Naive thymus-derived CD4-positive, alpha-beta T cell (primary cell): ENCODE measurements around the gene LHFPL2. TPM values are rescaled to one million over a fixed set of nuclear protein-coding genes. Genes with fewer than 3 reads are reported as not detected.
A peak's percentile ranks its signal among the peaks of the same experiment; 100 is the strongest.

ENCODE experiments used
- ATAC-seq: fragments of 150-1000 bp; cut with Tn5 transposase; 2 replicates; pipeline ENCODE4 v1.10.0; 2021; ENCODE audit warnings: mild to moderate bottlenecking, moderate library complexity
- CTCF ChIA-PET: fragments of 350-600 bp; sonication (Branson Sonifier 250); formaldehyde crosslinking; loops from one replicate; lab custom pipeline; 2021; ENCODE audit warnings: antibody characterized with exemption; lab: Charles Lee
- POLR2A ChIA-PET: fragments of 350-600 bp; sonication (Branson Sonifier 250); formaldehyde crosslinking; loops from one replicate; lab custom pipeline; 2021; ENCODE audit warnings: antibody characterized with exemption, inconsistent platforms; lab: Charles Lee
- DNase-seq, 9 donors: peaks; one replicate each; pipeline versions ENCODE4 v3.0.0 to v3.0.0-alpha.2; 2020 to 2022; ENCODE audit warnings: mixed read lengths in 1 of 9
- H3K27ac ChIP-seq: one replicate; pipeline ENCODE4 v1.7.0; 2013; ENCODE audit warnings: mild to moderate bottlenecking, low read depth, low read length, moderate library complexity
- H3K27me3 ChIP-seq, 2 donors: one replicate each; pipeline ENCODE4 v1.7.0; 2013; ENCODE audit warnings: low read length in 2 of 2, mild to moderate bottlenecking in 2 of 2, moderate library complexity in 2 of 2; ENCODE audit not compliant: control insufficient read depth in 2 of 2, insufficient read depth in 2 of 2
- H3K36me3 ChIP-seq, 3 experiments: 1 replicate in 2 of 3; 2 replicates in 1 of 3; pipeline ENCODE4 v1.7.0; 2013; ENCODE audit warnings: low read length in 3 of 3, mild to moderate bottlenecking in 3 of 3, moderate library complexity in 1 of 3; ENCODE audit not compliant: insufficient read depth in 3 of 3, control insufficient read depth in 2 of 3
- H3K4me1 ChIP-seq, 2 donors: one replicate each; pipeline ENCODE4 v1.7.0; 2013; ENCODE audit warnings: low read length in 2 of 2, mild to moderate bottlenecking in 2 of 2, moderate library complexity in 1 of 2; ENCODE audit not compliant: control insufficient read depth in 2 of 2, insufficient read depth in 2 of 2
- H3K4me3 ChIP-seq: 2 replicates; pipeline ENCODE4 v1.7.0; 2013; ENCODE audit warnings: mild to moderate bottlenecking, low read length
- H3K9me3 ChIP-seq, 3 experiments: 1 replicate in 2 of 3; 2 replicates in 1 of 3; pipeline ENCODE4 v1.7.0; 2013; ENCODE audit warnings: low read length in 3 of 3; ENCODE audit not compliant: control insufficient read depth in 2 of 3
- H3K27ac Mint-ChIP-seq, 9 donors: one replicate each; pipeline ENCODE4 v1.8.0; 2020 to 2022; ENCODE audit warnings: mixed read lengths in 9 of 9, mild to moderate bottlenecking in 8 of 9, moderate library complexity in 5 of 9, inconsistent platforms in 2 of 9
- H3K27me3 Mint-ChIP-seq, 5 donors: one replicate each; pipeline ENCODE4 v1.8.0; 2021 to 2022; ENCODE audit warnings: mixed read lengths in 5 of 5, mild to moderate bottlenecking in 1 of 5
- H3K36me3 Mint-ChIP-seq, 5 donors: one replicate each; pipeline ENCODE4 v1.8.0; 2020 to 2022; ENCODE audit warnings: mixed read lengths in 5 of 5, mild to moderate bottlenecking in 3 of 5, inconsistent platforms in 1 of 5
- H3K4me1 Mint-ChIP-seq, 7 donors: one replicate each; pipeline ENCODE4 v1.8.0; 2020 to 2022; ENCODE audit warnings: mixed read lengths in 7 of 7, mild to moderate bottlenecking in 3 of 7, inconsistent platforms in 1 of 7
- H3K4me3 Mint-ChIP-seq, 10 donors: one replicate each; pipeline ENCODE4 v1.8.0; 2020 to 2022; ENCODE audit warnings: mild to moderate bottlenecking in 10 of 10, mixed read lengths in 10 of 10, moderate library complexity in 6 of 10, inconsistent platforms in 2 of 10
- H3K9me3 Mint-ChIP-seq, 11 donors: one replicate each; pipeline ENCODE4 v1.8.0; 2020 to 2022; ENCODE audit warnings: mixed read lengths in 11 of 11, mild to moderate bottlenecking in 4 of 11, inconsistent platforms in 1 of 11, moderate library complexity in 1 of 11
- intact Hi-C, 2 donors: fragments of 100-400 bp; cut with micrococcal nuclease; formaldehyde crosslinking; loops; one replicate each; pipeline ENCODE4 v1.15.1; 2023
- polyA plus RNA-seq, 2 donors: library from polyadenylated mRNA; unstranded; fragments of 300-500 nt; fragmentation: Illumina TruSeq; gene quantifications; one replicate each; pipeline ENCODE4 v1.2.3, GENCODE V29; 2021
- total RNA-seq, 6 experiments: library from RNA in 5 of 6; stranded (reverse) in 5 of 6; gene quantifications; 1 replicate in 5 of 6; 2 replicates in 1 of 6; pipeline ENCODE4 v1.2.3 and lab custom pipeline; 2021 to 2026

The LHFPL2 gene
- total and polyA plus RNA-seq, 7 experiments from 2014 or later, result 0.37 to 2.9 (median 1.3) TPM; not detected in 1

- Histone ChIP-seq H3K36me3 (no peaks in the 10 kb centered on the region), H3K4me1 (no peaks in the 10 kb centered on the region), H3K4me3 (no peak overlapping the region), H3K27me3 (no peaks in the 10 kb centered on the region), H3K9me3 (no peaks in the 10 kb centered on the region), H3K27ac (no peak overlapping the region)
- Mint-ChIP-seq H3K27me3 (peaks cover 0 to 4% (median 4%) of the 10 kb centered on the region in 5 donors), H3K9me3 (peaks cover 0 to 3% (median 0%) of the 10 kb centered on the region in 11 donors), H3K4me1 (no peaks in the 10 kb centered on the region), H3K36me3 (no peaks in the 10 kb centered on the region), H3K27ac (no peak overlapping the region), H3K4me3 (no peak overlapping the region)
- POLR2A ChIA-PET, result no interaction called here
- ATAC-seq (no peak), DNase-seq (no peak)
- CTCF ChIA-PET, result interaction anchor here (0.6 kb wide), 1 partner anchor 153 kb away, joined by 3 read pairs; no protein-coding TSS in a partner anchor
- intact Hi-C loops, result no loop called here
Observed at GRCh38 chr5:78576376-78576775, 72.2 kb downstream of the LHFPL2 start.

- H3K27me3 Mint-ChIP-seq, result peaks cover 4 to 9% (median 5%) of the 10 kb centered on the region in 5 donors
- ChIA-PET CTCF (no interaction called here), POLR2A (interaction anchor here (0.6 kb wide), 1 partner anchor 9 kb away, joined by 3 read pairs; no protein-coding TSS in a partner anchor)
- Histone ChIP-seq H3K27me3 (no peaks in the 10 kb centered on the region), H3K4me3 (no peak overlapping the region), H3K4me1 (no peaks in the 10 kb centered on the region), H3K9me3 (no peaks in the 10 kb centered on the region), H3K36me3 (no peaks in the 10 kb centered on the region), H3K27ac (no peak overlapping the region)
- intact Hi-C loops, result no loop called here
- H3K27ac Mint-ChIP-seq, result no peak overlapping the region
- no peaks in the 10 kb centered on the region for H3K36me3 Mint-ChIP-seq
- DNase-seq (no peak), ATAC-seq (no peak)
- no peaks in the 10 kb centered on the region for H3K9me3 Mint-ChIP-seq
- no peaks in the 10 kb centered on the region for H3K4me1 Mint-ChIP-seq
- no peak overlapping the region for H3K4me3 Mint-ChIP-seq
Observed at GRCh38 chr5:78574731-78575161, 73.8 kb downstream of the LHFPL2 start.

GRCh38 chr5:78574131-78574673, 74.4 kb downstream of the LHFPL2 start:
- Histone ChIP-seq H3K4me3 (no peak overlapping the region), H3K9me3 (no peaks in the 10 kb centered on the region), H3K27ac (no peak overlapping the region), H3K4me1 (no peaks in the 10 kb centered on the region), H3K27me3 (no peaks in the 10 kb centered on the region), H3K36me3 (no peaks in the 10 kb centered on the region)
- Mint-ChIP-seq H3K27ac (no peak overlapping the region), H3K4me3 (no peak overlapping the region), H3K9me3 (no peaks in the 10 kb centered on the region), H3K36me3 (no peaks in the 10 kb centered on the region), H3K4me1 (no peaks in the 10 kb centered on the region), H3K27me3 (peaks cover 4 to 9% (median 6%) of the 10 kb centered on the region in 5 donors)
- peak; percentile 40 for ATAC-seq
- ChIA-PET POLR2A (interaction anchor here (0.6 kb wide), 1 partner anchor 8 kb away, joined by 3 read pairs; no protein-coding TSS in a partner anchor), CTCF (no interaction called here)
- no peak for DNase-seq
- intact Hi-C loops, result no loop called here

- H3K4me1 ChIP-seq, result no peaks in the 10 kb centered on the region
- ATAC-seq (peak; percentile 42), DNase-seq (no peak)
- intact Hi-C loops, result no loop called here
- ChIA-PET CTCF (no interaction called here), POLR2A (no interaction called here)
- H3K36me3 Mint-ChIP-seq, result no peaks in the 10 kb centered on the region
- H3K27me3 Mint-ChIP-seq, result peaks cover 4 to 10% (median 7%) of the 10 kb centered on the region in 5 donors
- H3K9me3 ChIP-seq, result no peaks in the 10 kb centered on the region
- H3K27me3 ChIP-seq, result no peaks in the 10 kb centered on the region
- no peak overlapping the region for H3K27ac ChIP-seq
- H3K4me3 Mint-ChIP-seq, result no peak overlapping the region
- no peak overlapping the region for H3K27ac Mint-ChIP-seq
- no peaks in the 10 kb centered on the region for H3K4me1 Mint-ChIP-seq
- no peaks in the 10 kb centered on the region for H3K9me3 Mint-ChIP-seq
- no peaks in the 10 kb centered on the region for H3K36me3 ChIP-seq
- H3K4me3 ChIP-seq, result no peak overlapping the region
Observed at GRCh38 chr5:78573318-78573717, 75.3 kb downstream of the LHFPL2 start.

- H3K4me1 Mint-ChIP-seq, result no peaks in the 10 kb centered on the region
- H3K36me3 Mint-ChIP-seq, result no peaks in the 10 kb centered on the region
- H3K27me3 Mint-ChIP-seq, result peaks cover 3 to 18% (median 5%) of the 10 kb centered on the region in 5 donors
- POLR2A ChIA-PET, result no interaction called here
- no peak for ATAC-seq
- intact Hi-C loops, result no loop called here
- H3K9me3 ChIP-seq, result no peaks in the 10 kb centered on the region
- no peaks in the 10 kb centered on the region for H3K4me1 ChIP-seq
- CTCF ChIA-PET, result no interaction called here
- no peak overlapping the region for H3K27ac Mint-ChIP-seq
- no peaks in the 10 kb centered on the region for H3K36me3 ChIP-seq
- peaks cover 0 to 2% (median 0%) of the 10 kb centered on the region in 11 donors for H3K9me3 Mint-ChIP-seq
- no peak for DNase-seq
- H3K4me3 Mint-ChIP-seq, result no peak overlapping the region
- H3K27me3 ChIP-seq, result no peaks in the 10 kb centered on the region
- no peak overlapping the region for H3K27ac ChIP-seq
- no peak overlapping the region for H3K4me3 ChIP-seq
Observed at GRCh38 chr5:78570646-78571045, 77.9 kb downstream of the LHFPL2 start.

- intact Hi-C loops, result no loop called here
- POLR2A ChIA-PET, result no interaction called here
- ATAC-seq (no peak), DNase-seq (no peak)
- Mint-ChIP-seq H3K27ac (no peak overlapping the region), H3K27me3 (peaks cover 3 to 26% (median 5%) of the 10 kb centered on the region in 5 donors), H3K4me3 (no peak overlapping the region), H3K36me3 (no peaks in the 10 kb centered on the region), H3K9me3 (peaks cover 0 to 6% (median 0%) of the 10 kb centered on the region in 11 donors), H3K4me1 (no peaks in the 10 kb centered on the region)
- H3K27ac ChIP-seq, result no peak overlapping the region
- no peaks in the 10 kb centered on the region for H3K4me1 ChIP-seq
- no peaks in the 10 kb centered on the region for H3K27me3 ChIP-seq
- CTCF ChIA-PET, result no interaction called here
- H3K4me3 ChIP-seq, result no peak overlapping the region
- no peaks in the 10 kb centered on the region for H3K36me3 ChIP-seq
- no peaks in the 10 kb centered on the region for H3K9me3 ChIP-seq
Observed at GRCh38 chr5:78569441-78569840, 79.1 kb downstream of the LHFPL2 start.

- no peaks in the 10 kb centered on the region for H3K36me3 Mint-ChIP-seq
- Histone ChIP-seq H3K9me3 (no peaks in the 10 kb centered on the region), H3K4me3 (no peak overlapping the region), H3K36me3 (no peaks in the 10 kb centered on the region), H3K27ac (no peak overlapping the region), H3K27me3 (no peaks in the 10 kb centered on the region), H3K4me1 (no peaks in the 10 kb centered on the region)
- DNase-seq (no peak), ATAC-seq (no peak)
- intact Hi-C loops, result no loop called here
- H3K27me3 Mint-ChIP-seq, result peaks cover 3 to 26% (median 8%) of the 10 kb centered on the region in 5 donors
- ChIA-PET CTCF (no interaction called here), POLR2A (no interaction called here)
- H3K4me3 Mint-ChIP-seq, result no peak overlapping the region
- no peak overlapping the region for H3K27ac Mint-ChIP-seq
- peaks cover 0 to 6% (median 0%) of the 10 kb centered on the region in 11 donors for H3K9me3 Mint-ChIP-seq
- no peaks in the 10 kb centered on the region for H3K4me1 Mint-ChIP-seq
Observed at GRCh38 chr5:78568676-78569075, 79.9 kb downstream of the LHFPL2 start.
